ENCODE data around the gene ZNRF3.
A peak's percentile ranks its signal among the peaks of the same experiment; 100 is the strongest.
"Not testable (repeated sequence)": the region's sequence is repeated elsewhere in the genome, so short reads cannot be mapped to it uniquely, and the experiment has no call there.

ZNRF3 gene

GRCh38 chr22:29065468-29066190, 182.3 kb downstream of the ZNRF3 start:
- DNase-seq (ENCODE audit: low read depth in 2 of 2), result no peak

GRCh38 chr22:29069463-29069862, 186.1 kb downstream of the ZNRF3 start:
- no peak for DNase-seq (ENCODE audit: low read depth in 2 of 2)

DNA sequence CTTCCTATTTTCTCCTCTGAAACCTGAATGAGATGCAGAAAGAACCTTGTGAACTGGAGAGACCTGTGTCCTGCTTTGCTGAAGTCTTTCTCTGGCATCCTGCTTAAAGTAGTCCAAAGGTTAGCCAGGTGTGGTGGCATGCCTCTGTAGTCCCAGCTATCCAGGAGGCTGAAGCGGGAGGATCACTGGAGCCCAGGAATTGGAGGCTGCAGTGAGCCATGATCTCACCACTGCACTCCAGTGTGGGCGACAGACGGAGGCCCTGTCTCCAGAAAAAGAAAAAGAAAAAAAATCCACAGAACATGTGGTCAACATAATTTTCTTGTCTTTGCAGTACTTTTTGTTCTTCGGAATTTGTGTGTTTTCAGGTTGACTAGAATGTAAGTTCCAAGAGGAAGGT, 187.1 kb downstream of the ZNRF3 start:
- no peak for DNase-seq (ENCODE audit: low read depth in 2 of 2)

DNA sequence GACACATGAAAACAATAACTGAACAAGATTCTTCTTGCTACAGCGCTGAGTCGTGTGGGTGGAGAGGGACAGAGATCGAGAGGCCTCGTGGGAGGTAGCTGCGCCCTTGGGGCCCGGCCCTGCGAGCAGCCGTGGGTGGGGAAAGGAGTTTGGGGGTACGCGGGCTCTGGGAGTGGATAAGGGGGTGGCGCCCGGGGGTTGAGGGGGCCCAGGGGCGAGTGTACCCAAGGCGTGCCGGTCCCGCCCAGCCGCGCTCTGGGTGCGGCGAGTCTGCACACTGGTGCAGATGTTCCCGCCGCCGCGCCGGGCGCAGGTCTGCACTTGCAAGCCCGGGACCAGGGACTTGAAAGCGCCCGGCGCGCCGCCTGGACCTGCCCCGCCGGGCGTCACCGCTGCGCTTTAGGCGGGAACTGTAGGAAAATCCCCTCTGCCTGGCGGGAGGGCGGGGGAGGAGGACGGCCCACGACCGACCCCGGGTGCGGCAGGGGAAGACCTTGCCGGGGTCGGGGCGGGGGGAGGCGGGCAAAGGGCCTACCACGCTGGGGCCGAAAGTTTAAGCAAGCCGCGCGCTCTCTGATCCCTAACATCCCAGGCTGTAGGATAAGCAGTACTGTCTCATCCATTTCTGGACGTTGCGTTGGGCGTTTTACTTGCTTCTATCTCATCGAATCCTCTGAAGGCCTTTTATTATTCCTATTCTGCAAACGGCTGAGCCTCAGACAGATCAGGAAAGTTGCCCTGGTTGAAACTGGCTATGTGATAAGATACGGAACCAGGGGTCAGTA, 188.1 kb downstream of the ZNRF3 start:
- DNase-seq (ENCODE audit: low read depth in 2 of 2), result no peak

- peak; percentile 54 to 58 for DNase-seq (ENCODE audit: low read depth in 2 of 2)
These were observed 189.0 kb downstream of the ZNRF3 start for GRCh38 chr22:29072193-29072978.

- DNase-seq (ENCODE audit: low read depth in 2 of 2), result no peak
These were observed 189.7 kb downstream of the ZNRF3 start, which contains the start of gene KREMEN1 for GRCh38 chr22:29072979-29073617. KREMEN1 (plus strand) TSS chr22:29073035; CDS start chr22:29073131, 96 bp downstream.

- no peak for DNase-seq (ENCODE audit: low read depth in 2 of 2)
These were observed 190.4 kb downstream of the ZNRF3 start for GRCh38 chr22:29073618-29074275.

DNA sequence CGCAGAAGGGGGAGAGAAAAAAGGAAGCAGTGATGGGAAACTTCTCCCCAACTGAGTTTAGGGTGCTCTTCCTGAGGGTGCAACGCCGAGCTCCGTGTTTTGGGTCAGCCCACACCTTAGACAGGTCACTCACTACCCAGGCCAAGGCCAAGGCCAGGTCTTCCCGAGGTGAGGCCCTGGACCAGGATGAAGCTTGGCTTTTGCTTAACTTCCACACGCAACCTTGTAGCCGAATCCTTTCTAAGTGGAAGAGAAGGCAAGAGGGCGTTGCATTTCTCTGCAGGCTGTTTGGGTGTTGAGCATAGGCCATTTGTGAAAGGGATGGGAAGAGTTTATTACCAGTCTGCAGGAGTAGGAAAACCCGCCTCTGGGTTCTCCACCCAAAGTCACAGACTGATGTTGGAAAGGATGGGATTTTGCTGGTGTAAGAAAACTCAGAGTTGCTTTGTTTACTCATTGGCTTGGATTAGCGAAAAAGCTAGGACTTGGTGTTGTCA, 191.0 kb downstream of the ZNRF3 start:
- no peak for DNase-seq (ENCODE audit: low read depth in 2 of 2)

- DNase-seq (ENCODE audit: low read depth in 2 of 2), result no peak
These were observed 194.9 kb downstream of the ZNRF3 start for GRCh38 chr22:29078036-29078868.

GRCh38 chr22:29078869-29079207, 195.5 kb downstream of the ZNRF3 start:
- DNase-seq (ENCODE audit: low read depth in 2 of 2), result no peak

- DNase-seq (ENCODE audit: low read depth in 2 of 2), result no peak
These were observed 196.0 kb downstream of the ZNRF3 start for GRCh38 chr22:29079218-29079901.

DNA sequence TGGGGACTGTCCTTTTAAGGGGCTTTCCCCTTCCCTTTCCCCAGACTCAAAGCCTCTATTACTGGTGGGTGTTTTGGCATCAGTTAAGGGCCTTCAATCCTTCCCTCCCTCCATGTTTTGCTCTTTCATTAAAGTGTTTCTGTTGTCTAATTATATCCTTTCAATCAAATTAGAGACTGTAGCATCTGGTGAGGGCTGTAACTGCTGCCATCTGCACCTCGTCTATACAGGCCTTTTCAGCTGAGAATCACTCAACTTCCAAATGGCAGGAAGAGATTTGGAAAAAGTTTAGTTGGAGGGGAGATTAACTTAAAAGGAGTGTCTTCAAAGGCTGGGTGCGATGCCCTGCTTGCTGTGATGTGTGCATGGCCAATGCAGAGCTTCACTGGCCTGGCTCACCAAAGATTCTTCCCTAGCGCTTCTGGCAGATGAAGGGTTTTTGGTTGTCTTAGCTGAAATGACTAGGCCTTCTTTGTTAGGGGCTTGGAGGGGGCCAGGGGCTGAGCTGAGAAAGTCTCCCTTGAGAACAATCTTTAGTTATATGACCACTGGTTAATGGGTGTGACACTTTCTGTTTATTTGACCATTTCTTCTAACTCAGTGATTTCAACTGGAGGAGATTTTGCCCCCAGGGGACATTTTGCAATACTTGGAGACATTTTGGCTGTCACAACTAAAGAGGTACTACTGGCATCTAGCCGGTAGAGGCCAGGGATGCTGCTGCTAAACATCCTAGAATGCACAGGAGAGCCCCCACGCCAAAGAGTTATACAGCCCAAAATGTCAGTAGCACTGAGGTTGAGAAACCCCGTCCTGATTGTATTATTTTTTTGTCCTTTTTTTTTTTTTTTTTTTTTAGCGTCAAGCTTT, 197.0 kb downstream of the ZNRF3 start:
- no peak for DNase-seq (ENCODE audit: low read depth in 2 of 2)

DNA sequence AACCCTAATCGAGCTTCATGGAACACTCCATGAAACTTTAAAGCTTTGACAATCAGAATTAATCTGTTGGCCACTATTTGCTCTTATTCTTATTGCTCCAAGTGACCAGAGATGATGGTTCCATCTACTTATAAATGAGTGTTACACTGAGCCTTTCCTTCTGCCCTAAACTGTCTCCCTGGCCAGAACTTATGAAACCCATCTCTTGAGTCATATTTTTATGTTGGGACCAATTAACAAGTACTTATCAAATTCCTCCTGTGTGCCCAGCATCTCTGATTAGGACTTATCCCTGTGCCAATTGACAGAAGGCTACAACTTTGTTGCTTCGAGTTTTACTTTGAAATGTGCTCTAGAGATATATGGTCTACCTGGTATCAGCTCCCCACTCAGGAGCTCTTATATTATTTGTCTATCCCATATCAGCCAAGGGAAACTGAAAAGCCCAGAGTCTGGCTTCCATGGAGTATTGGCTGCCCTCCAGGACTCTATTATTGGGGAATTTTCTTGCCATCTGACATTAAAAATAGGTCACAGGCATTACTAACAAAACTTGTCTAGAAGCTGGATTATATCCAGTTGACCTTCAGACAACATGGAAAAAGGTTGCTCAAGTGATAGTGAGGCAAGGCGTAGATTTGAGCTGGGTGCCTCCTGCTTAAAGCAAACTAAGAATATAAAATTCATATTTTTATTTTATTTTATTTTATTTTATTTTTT, 198.3 kb downstream of the ZNRF3 start:
- DNase-seq (ENCODE audit: low read depth in 2 of 2), result no peak

GRCh38 chr22:29082826-29083545, 199.6 kb downstream of the ZNRF3 start:
- DNase-seq (ENCODE audit: low read depth in 2 of 2), result no peak

DNA sequence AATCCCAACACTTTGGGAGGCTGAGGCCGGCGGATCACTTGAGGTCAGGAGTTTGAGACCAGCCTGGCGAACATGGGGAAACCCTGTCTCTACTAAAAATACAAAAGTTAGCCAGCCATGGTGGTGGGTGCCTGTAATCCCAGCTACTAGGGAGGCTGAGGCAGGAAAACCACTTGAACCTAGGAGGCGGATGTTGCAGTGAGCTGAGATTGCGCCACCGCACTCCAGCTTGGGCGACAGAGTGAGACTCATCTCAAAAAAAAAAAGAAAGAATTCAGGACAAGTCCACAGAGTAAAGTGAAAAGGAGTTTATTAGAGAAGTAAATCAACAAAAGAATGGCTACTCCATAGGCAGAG, 200.2 kb downstream of the ZNRF3 start:
- not testable (repeated sequence) for DNase-seq (ENCODE audit: low read depth in 2 of 2)

DNA sequence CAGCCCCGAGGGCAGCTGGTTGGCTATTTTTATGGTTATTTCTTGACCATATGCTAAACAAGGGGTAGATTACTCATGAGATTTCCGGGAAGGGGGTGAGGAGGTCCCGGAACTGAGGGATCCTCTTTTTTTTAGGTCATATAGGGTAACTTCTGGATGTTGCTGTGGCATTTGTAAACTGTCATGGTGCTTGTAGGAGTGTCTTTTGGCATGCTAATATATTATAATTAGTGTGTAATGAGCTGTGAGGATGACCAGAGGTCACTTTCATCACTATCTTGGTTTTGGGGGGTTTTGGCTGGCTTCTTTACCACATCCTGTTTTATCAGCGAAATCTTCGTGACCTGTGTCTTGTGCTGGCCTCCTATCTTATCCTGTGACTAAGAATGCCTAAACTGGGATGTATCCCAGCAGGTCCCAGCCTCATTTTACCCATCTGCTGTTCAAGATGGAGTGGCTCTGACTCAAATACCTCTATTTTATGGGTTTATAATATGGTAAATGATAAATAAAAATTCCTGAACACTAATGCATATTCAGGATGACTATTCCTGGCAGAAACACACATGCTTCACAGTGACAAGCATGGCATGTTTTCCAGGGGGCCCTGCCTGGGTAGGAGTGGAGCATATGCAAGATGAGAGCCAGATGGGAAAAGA, 200.7 kb downstream of the ZNRF3 start:
- no peak for DNase-seq (ENCODE audit: low read depth in 2 of 2)

DNA sequence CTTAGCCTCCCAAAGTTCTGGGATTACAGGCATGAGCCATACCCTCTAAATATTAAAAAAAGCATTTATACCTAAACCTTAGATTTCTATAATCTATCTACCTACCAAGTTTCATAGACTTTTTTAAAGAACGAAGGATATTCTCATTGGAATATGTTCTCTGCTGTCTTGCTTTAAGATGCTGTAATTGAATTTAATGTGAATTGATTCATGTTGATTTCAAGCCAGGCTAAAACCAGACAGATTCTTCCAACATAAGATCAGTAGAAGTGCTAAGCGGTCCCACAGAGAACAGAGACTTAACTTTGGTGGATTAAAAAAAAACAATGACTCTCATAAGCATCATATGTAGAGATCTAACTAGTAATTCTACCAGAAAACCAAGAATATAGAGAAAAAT, 203.6 kb downstream of the ZNRF3 start:
- no peak for DNase-seq (ENCODE audit: low read depth in 2 of 2)

Measured in stimulated activated CD8-positive, alpha-beta memory T cell treated with anti-CD3 and anti-CD28 coated beads, Interleukin-7, amount 100 ng/mL, for 1 hour (primary cell).